Measurements from ENCODE around the gene SLC9B2. TPM values are rescaled to one million over a fixed set of nuclear protein-coding genes. Genes with fewer than 3 reads are reported as not detected.

Gene SLC9B2
- total RNA-seq, 1 experiment from 2014 or later: 4.6 TPM

DNA sequence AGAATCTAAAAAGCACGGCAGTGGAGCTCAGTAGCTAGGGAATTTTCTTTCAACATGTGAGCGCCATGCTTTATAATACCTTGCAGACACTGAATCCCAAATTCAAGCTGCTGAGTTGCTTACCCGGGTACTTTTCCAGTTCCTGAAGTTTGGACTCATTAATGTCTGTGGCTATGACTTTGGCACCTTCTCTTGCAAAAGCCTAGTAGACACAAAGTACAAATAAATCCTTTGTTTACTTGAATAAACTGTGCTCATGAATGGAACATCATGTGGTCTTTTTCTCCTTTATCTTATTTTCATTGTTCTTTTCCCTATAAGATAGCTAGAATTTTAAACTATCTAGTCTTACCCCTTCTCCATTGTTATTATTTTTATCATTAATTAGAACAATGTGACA is 18.5 kb upstream of the SLC9B2 start:
- 0 out of 2 replicates have a peak, but pooled peaks cover 6% of the 10 kb centered on the region for H3K36me3 Mint-ChIP-seq

DNA sequence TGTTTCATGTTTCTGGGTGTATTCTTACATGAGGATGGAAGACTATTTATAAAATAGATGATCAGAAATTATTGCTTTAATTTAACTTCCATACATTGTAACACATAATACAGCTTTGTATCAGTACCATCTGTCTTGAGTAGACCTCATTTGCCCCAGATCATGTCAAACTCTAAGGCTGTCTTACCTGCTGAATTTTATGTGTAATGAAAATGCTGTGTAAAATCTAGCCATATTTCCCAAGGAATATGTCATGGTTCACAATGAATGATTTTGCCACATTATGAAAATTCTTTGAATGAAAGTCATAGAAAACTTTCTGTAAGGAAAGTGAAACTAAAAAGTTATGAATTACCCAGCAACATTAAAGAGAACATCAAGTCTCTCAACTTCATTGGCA is 15.7 kb upstream of the SLC9B2 start:
- H3K4me1 Mint-ChIP-seq: no peaks in the 10 kb centered on the region
- H3K27ac Mint-ChIP-seq: no peak overlapping the region
- DNase-seq (ENCODE audit: low spot score) (no peak), ATAC-seq (no peak)
- H3K36me3 Mint-ChIP-seq: peaks cover 18% of the 10 kb centered on the region
- no peaks in the 10 kb centered on the region for H3K27me3 Mint-ChIP-seq (ENCODE audit: low read depth)
- ChIA-PET CTCF (interaction anchor here (1.3 to 2.2 kb wide), 4 partner anchors 12 to 84 kb away, joined by 3 to 11 read pairs (median 6); no protein-coding TSS in a partner anchor), POLR2A (no interaction called here)
- H3K4me3 Mint-ChIP-seq: no peak overlapping the region
- H3K9me3 Mint-ChIP-seq: no peaks in the 10 kb centered on the region
- TF ChIP-seq, protein P1, sequence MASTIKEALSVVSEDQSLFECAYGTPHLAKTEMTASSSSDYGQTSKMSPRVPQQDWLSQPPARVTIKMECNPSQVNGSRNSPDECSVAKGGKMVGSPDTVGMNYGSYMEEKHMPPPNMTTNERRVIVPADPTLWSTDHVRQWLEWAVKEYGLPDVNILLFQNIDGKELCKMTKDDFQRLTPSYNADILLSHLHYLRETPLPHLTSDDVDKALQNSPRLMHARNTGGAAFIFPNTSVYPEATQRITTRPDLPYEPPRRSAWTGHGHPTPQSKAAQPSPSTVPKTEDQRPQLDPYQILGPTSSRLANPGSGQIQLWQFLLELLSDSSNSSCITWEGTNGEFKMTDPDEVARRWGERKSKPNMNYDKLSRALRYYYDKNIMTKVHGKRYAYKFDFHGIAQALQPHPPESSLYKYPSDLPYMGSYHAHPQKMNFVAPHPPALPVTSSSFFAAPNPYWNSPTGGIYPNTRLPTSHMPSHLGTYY (CRISPR knock-in tag; IDR thresholded peaks at IDR 0.05): no peak
- no peak for TF ChIP-seq ZNF232 (CRISPR knock-in tag; IDR thresholded peaks at IDR 0.05)
- TF ChIP-seq PRRX2 (CRISPR knock-in tag; IDR thresholded peaks at IDR 0.05): no peak
- TF ChIP-seq NR3C1 (CRISPR knock-in tag; conservative IDR thresholded peaks at IDR 0.05; ENCODE audit: low read depth): no peak
- no peak for TF ChIP-seq ATF1 (CRISPR knock-in tag; IDR thresholded peaks at IDR 0.05)
- no peak for TF ChIP-seq FOXK1 (CRISPR knock-in tag; IDR thresholded peaks at IDR 0.05)
- TF ChIP-seq NFYB (CRISPR knock-in tag; conservative IDR thresholded peaks at IDR 0.05; ENCODE audit: low read depth): no peak
- TF ChIP-seq, protein P2, sequence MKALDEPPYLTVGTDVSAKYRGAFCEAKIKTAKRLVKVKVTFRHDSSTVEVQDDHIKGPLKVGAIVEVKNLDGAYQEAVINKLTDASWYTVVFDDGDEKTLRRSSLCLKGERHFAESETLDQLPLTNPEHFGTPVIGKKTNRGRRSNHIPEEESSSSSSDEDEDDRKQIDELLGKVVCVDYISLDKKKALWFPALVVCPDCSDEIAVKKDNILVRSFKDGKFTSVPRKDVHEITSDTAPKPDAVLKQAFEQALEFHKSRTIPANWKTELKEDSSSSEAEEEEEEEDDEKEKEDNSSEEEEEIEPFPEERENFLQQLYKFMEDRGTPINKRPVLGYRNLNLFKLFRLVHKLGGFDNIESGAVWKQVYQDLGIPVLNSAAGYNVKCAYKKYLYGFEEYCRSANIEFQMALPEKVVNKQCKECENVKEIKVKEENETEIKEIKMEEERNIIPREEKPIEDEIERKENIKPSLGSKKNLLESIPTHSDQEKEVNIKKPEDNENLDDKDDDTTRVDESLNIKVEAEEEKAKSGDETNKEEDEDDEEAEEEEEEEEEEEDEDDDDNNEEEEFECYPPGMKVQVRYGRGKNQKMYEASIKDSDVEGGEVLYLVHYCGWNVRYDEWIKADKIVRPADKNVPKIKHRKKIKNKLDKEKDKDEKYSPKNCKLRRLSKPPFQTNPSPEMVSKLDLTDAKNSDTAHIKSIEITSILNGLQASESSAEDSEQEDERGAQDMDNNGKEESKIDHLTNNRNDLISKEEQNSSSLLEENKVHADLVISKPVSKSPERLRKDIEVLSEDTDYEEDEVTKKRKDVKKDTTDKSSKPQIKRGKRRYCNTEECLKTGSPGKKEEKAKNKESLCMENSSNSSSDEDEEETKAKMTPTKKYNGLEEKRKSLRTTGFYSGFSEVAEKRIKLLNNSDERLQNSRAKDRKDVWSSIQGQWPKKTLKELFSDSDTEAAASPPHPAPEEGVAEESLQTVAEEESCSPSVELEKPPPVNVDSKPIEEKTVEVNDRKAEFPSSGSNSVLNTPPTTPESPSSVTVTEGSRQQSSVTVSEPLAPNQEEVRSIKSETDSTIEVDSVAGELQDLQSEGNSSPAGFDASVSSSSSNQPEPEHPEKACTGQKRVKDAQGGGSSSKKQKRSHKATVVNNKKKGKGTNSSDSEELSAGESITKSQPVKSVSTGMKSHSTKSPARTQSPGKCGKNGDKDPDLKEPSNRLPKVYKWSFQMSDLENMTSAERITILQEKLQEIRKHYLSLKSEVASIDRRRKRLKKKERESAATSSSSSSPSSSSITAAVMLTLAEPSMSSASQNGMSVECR (CRISPR knock-in tag; IDR thresholded peaks at IDR 0.05; ENCODE audit: borderline replicate concordance): no peak
- no peak for TF ChIP-seq GABPB1 (CRISPR knock-in tag; IDR thresholded peaks at IDR 0.05)
- no peak for TF ChIP-seq FOXJ3 (CRISPR knock-in tag; IDR thresholded peaks at IDR 0.05; ENCODE audit: borderline replicate concordance)
- TF ChIP-seq JUN (CRISPR knock-in tag; IDR thresholded peaks at IDR 0.05): no peak
- TF ChIP-seq RELA (CRISPR knock-in tag; IDR thresholded peaks at IDR 0.05; ENCODE audit: borderline replicate concordance): no peak
- TF ChIP-seq, protein P3, sequence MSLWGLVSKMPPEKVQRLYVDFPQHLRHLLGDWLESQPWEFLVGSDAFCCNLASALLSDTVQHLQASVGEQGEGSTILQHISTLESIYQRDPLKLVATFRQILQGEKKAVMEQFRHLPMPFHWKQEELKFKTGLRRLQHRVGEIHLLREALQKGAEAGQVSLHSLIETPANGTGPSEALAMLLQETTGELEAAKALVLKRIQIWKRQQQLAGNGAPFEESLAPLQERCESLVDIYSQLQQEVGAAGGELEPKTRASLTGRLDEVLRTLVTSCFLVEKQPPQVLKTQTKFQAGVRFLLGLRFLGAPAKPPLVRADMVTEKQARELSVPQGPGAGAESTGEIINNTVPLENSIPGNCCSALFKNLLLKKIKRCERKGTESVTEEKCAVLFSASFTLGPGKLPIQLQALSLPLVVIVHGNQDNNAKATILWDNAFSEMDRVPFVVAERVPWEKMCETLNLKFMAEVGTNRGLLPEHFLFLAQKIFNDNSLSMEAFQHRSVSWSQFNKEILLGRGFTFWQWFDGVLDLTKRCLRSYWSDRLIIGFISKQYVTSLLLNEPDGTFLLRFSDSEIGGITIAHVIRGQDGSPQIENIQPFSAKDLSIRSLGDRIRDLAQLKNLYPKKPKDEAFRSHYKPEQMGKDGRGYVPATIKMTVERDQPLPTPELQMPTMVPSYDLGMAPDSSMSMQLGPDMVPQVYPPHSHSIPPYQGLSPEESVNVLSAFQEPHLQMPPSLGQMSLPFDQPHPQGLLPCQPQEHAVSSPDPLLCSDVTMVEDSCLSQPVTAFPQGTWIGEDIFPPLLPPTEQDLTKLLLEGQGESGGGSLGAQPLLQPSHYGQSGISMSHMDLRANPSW (CRISPR knock-in tag; conservative IDR thresholded peaks at IDR 0.05; ENCODE audit: low read depth): no peak
- no peak for TF ChIP-seq RORB (CRISPR knock-in tag; IDR thresholded peaks at IDR 0.05)

More for the DNA sequence above, 18.5 kb upstream of the SLC9B2 start:
- CTCF ChIA-PET: interaction anchor here (0.7 to 1.3 kb wide), 2 partner anchors 63 to 364 kb away, joined by 3 to 5 read pairs; no protein-coding TSS in a partner anchor
- H3K9me3 Mint-ChIP-seq: no peaks in the 10 kb centered on the region
- POLR2A ChIA-PET: no interaction called here
- H3K4me1 Mint-ChIP-seq: peaks cover 12% of the 10 kb centered on the region
- ATAC-seq: no peak
- no peaks in the 10 kb centered on the region for H3K27me3 Mint-ChIP-seq (ENCODE audit: low read depth)
- TF ChIP-seq, protein P4, sequence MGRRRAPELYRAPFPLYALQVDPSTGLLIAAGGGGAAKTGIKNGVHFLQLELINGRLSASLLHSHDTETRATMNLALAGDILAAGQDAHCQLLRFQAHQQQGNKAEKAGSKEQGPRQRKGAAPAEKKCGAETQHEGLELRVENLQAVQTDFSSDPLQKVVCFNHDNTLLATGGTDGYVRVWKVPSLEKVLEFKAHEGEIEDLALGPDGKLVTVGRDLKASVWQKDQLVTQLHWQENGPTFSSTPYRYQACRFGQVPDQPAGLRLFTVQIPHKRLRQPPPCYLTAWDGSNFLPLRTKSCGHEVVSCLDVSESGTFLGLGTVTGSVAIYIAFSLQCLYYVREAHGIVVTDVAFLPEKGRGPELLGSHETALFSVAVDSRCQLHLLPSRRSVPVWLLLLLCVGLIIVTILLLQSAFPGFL (CRISPR knock-in tag; IDR thresholded peaks at IDR 0.05; ENCODE audit: borderline replicate concordance): no peak
- TF ChIP-seq ATF1 (CRISPR knock-in tag; IDR thresholded peaks at IDR 0.05): no peak
- TF ChIP-seq, protein P5, sequence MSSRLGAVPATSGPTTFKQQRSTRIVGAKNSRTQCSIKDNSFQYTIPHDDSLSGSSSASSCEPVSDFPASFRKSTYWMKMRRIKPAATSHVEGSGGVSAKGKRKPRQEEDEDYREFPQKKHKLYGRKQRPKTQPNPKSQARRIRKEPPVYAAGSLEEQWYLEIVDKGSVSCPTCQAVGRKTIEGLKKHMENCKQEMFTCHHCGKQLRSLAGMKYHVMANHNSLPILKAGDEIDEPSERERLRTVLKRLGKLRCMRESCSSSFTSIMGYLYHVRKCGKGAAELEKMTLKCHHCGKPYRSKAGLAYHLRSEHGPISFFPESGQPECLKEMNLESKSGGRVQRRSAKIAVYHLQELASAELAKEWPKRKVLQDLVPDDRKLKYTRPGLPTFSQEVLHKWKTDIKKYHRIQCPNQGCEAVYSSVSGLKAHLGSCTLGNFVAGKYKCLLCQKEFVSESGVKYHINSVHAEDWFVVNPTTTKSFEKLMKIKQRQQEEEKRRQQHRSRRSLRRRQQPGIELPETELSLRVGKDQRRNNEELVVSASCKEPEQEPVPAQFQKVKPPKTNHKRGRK (CRISPR knock-in tag; IDR thresholded peaks at IDR 0.05; ENCODE audit: borderline replicate concordance): no peak
- TF ChIP-seq, protein P6, sequence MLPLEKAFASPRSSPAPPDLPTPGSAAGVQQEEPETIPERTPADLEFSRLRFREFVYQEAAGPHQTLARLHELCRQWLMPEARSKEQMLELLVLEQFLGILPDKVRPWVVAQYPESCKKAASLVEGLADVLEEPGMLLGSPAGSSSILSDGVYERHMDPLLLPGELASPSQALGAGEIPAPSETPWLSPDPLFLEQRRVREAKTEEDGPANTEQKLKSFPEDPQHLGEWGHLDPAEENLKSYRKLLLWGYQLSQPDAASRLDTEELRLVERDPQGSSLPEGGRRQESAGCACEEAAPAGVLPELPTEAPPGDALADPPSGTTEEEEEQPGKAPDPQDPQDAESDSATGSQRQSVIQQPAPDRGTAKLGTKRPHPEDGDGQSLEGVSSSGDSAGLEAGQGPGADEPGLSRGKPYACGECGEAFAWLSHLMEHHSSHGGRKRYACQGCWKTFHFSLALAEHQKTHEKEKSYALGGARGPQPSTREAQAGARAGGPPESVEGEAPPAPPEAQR (CRISPR knock-in tag; IDR thresholded peaks at IDR 0.05): no peak
- TF ChIP-seq ESRRA (CRISPR knock-in tag; IDR thresholded peaks at IDR 0.05; ENCODE audit: borderline replicate concordance): no peak
- no peak for TF ChIP-seq OVOL2 (CRISPR knock-in tag; IDR thresholded peaks at IDR 0.05; ENCODE audit: borderline replicate concordance)
- TF ChIP-seq, protein P7, sequence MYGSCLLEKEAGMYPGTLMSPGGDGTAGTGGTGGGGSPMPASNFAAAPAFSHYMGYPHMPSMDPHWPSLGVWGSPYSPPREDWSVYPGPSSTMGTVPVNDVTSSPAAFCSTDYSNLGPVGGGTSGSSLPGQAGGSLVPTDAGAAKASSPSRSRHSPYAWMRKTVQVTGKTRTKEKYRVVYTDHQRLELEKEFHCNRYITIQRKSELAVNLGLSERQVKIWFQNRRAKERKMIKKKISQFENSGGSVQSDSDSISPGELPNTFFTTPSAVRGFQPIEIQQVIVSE (CRISPR knock-in tag; IDR thresholded peaks at IDR 0.05; ENCODE audit: borderline replicate concordance): no peak
- no peak overlapping the region for H3K4me3 Mint-ChIP-seq
- no peak overlapping the region for H3K27ac Mint-ChIP-seq
- DNase-seq (ENCODE audit: low spot score): no peak

Measured in WTC11 (cell line).